Activated B cell treated with CpG ODN at 0.5 μM for 24 hours (primary cell): Measurements from ENCODE around the gene MEAK7. TPM values are rescaled to one million over a fixed set of nuclear protein-coding genes. Genes with fewer than 3 reads are reported as not detected.

ENCODE experiments used
- ATAC-seq: fragments of 200-7000 bp; cut with Tn5 transposase; one replicate; pipeline ENCODE4 v1.10.0; 2021; ENCODE audit warnings: low read depth, mild to moderate bottlenecking, moderate library complexity
- CTCF ChIA-PET: fragments of 350-600 bp; sonication (Branson Sonifier 250); formaldehyde crosslinking; loops from one replicate; lab custom pipeline; 2021; ENCODE audit warnings: antibody characterized with exemption; lab: Charles Lee
- POLR2A ChIA-PET: fragments of 350-600 bp; sonication (Branson Sonifier 250); formaldehyde crosslinking; loops from one replicate; lab custom pipeline; 2021; ENCODE audit warnings: antibody characterized with exemption; lab: Charles Lee
- DNase-seq: peaks from one replicate; pipeline ENCODE4 v3.0.0; 2022
- H3K27ac Mint-ChIP-seq: one replicate; pipeline ENCODE4 v1.8.0; 2020; ENCODE audit warnings: mixed read lengths
- H3K27me3 Mint-ChIP-seq: one replicate; pipeline ENCODE4 v1.8.0; 2021; ENCODE audit warnings: mixed read lengths
- H3K36me3 Mint-ChIP-seq: one replicate; pipeline ENCODE4 v1.8.0; 2021; ENCODE audit warnings: low read depth, mixed read lengths
- H3K4me1 Mint-ChIP-seq: one replicate; pipeline ENCODE4 v1.8.0; 2021; ENCODE audit warnings: mixed read lengths
- H3K4me3 Mint-ChIP-seq: one replicate; pipeline ENCODE4 v1.8.0; 2020; ENCODE audit warnings: mild to moderate bottlenecking, mixed read lengths
- H3K9me3 Mint-ChIP-seq: one replicate; pipeline ENCODE4 v1.8.0; 2020; ENCODE audit warnings: mixed read lengths
- intact Hi-C: fragments of 100-400 bp; cut with micrococcal nuclease; formaldehyde crosslinking; loops from one replicate; pipeline ENCODE4 v1.15.1; 2024
- total RNA-seq: library from RNA; stranded (reverse); gene quantifications from 2 replicates; pipeline ENCODE4 v1.2.3, GENCODE V29; 2022
- TF ChIP-seq, protein P1 (sequence below): fragments of 200-600 bp; IDR thresholded peaks from one replicate; pipeline ENCODE4 v1.8.0; 2022; ENCODE audit warnings: antibody characterized with exemption, mild to moderate bottlenecking

The MEAK7 gene
- total RNA-seq, 1 donor from 2014 or later: 15.0 TPM

DNA sequence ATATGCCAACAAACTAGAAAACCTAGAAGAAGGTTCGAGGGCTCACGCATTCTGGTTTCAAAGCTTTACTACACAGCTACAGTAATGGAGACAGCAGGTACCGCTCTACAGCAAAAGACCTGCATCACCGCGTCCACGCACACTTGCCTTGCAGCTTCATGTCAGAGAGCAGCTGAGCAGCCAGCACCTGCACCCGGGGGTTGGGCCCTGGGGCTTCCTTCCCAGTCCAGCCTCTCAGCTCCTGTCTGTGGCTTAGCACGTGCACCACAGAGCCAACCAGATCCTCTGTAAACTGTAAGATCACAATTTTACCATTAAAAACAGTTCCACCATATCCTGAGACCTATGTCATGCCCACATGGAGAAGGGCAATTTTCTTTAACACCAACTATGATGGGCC lies 15.3 kb downstream of the MEAK7 start:
- Mint-ChIP-seq H3K36me3 (peaks cover 50% of the 10 kb centered on the region), H3K27me3 (no peaks in the 10 kb centered on the region), H3K4me3 (no peak overlapping the region), H3K4me1 (no peaks in the 10 kb centered on the region), H3K9me3 (peaks cover 4% of the 10 kb centered on the region), H3K27ac (no peak overlapping the region)
- ChIA-PET POLR2A (no interaction called here), CTCF (no interaction called here)
- TF ChIP-seq, protein P1, sequence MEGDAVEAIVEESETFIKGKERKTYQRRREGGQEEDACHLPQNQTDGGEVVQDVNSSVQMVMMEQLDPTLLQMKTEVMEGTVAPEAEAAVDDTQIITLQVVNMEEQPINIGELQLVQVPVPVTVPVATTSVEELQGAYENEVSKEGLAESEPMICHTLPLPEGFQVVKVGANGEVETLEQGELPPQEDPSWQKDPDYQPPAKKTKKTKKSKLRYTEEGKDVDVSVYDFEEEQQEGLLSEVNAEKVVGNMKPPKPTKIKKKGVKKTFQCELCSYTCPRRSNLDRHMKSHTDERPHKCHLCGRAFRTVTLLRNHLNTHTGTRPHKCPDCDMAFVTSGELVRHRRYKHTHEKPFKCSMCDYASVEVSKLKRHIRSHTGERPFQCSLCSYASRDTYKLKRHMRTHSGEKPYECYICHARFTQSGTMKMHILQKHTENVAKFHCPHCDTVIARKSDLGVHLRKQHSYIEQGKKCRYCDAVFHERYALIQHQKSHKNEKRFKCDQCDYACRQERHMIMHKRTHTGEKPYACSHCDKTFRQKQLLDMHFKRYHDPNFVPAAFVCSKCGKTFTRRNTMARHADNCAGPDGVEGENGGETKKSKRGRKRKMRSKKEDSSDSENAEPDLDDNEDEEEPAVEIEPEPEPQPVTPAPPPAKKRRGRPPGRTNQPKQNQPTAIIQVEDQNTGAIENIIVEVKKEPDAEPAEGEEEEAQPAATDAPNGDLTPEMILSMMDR: no peak
- ATAC-seq (no peak), DNase-seq (no peak)
- intact Hi-C loops: no loop called here

DNA sequence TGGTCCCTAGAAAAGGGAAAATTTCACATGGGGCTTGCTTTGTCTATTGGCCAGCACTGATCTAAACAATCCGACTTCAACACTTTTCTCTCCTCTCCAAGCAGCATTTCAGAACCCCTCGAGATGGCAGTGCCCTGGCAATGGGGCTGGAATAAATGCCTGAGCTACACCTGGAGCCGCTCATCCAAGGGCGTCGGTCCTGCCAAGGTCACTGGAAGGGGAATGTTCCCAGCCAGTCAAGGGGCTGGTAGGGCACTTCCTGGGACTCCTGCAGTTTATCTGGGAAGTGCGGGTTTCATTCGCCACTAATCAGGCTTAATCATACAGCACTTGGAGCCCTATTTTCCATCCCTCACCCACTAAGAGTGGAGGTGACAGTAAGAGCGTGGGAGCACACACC lies 17.1 kb downstream of the MEAK7 start:
- POLR2A ChIA-PET: no interaction called here
- intact Hi-C loops: no loop called here

DNA sequence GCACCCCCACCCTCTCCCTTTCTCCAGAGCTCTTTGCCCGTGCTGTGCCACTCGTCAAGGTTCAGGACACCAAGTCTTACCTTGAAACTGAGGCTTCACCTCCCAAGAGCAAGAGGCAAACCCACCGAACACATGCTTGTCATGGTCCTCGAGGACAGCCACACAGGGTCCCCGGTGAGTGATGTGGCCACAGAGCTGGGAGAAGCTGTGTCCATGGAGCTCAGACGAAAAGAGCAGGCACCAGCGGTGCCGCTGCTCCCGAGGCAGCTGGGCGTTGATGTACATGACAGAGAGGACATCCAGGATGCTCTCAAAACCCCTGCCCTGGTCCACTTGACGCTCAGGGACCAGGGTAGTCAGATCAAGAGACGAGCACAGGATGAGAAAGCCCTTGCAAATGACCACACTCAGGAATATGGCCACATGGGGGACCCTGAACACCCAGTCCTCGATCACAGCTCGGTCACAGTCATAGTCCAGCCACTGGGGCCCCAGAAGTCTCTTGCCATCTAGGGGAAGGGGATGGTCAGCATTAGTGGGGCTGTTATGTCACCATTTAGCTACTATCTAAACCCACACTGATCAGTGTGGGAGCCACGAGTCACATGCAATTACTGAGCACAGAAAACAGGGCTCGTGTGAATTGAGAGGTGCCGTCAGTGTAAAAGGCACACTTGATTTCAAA lies 17.8 kb downstream of the MEAK7 start:
- no peak for DNase-seq
- H3K4me1 Mint-ChIP-seq: no peaks in the 10 kb centered on the region
- no peaks in the 10 kb centered on the region for H3K9me3 Mint-ChIP-seq
- H3K27ac Mint-ChIP-seq: no peak overlapping the region
- ATAC-seq: no peak
- peaks cover 45% of the 10 kb centered on the region for H3K36me3 Mint-ChIP-seq
- ChIA-PET CTCF (no interaction called here), POLR2A (no interaction called here)
- no peaks in the 10 kb centered on the region for H3K27me3 Mint-ChIP-seq
- intact Hi-C loops: no loop called here
- TF ChIP-seq, protein P1: no peak
- no peak overlapping the region for H3K4me3 Mint-ChIP-seq

More for the DNA sequence above, 17.1 kb downstream of the MEAK7 start:
- no peaks in the 10 kb centered on the region for H3K9me3 Mint-ChIP-seq
- peaks cover 45% of the 10 kb centered on the region for H3K36me3 Mint-ChIP-seq
- no peak overlapping the region for H3K27ac Mint-ChIP-seq
- no peaks in the 10 kb centered on the region for H3K27me3 Mint-ChIP-seq
- H3K4me1 Mint-ChIP-seq: no peaks in the 10 kb centered on the region
- H3K4me3 Mint-ChIP-seq: no peak overlapping the region
- CTCF ChIA-PET: no interaction called here
- DNase-seq: no peak
- TF ChIP-seq, protein P1: no peak
- ATAC-seq: no peak

DNA sequence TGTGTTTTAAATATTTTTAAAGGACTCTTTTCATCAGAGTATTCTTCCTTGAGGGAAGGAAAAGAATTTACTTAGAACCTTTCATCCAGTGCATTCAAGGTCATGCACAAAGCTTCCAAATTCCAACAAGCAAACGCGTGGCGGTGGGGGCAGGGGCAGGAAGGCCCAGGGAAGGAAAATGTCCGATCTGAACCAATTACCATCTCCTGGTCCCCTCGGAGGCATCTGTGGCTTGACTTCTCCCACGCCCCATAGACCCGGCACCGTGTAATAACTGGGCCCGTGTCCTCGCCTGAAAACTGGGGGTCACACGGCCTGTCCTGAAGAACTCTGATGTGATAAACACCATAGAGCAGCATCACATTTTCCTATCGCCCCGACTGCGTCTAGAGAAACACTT lies 18.3 kb downstream of the MEAK7 start:
- Mint-ChIP-seq H3K9me3 (no peaks in the 10 kb centered on the region), H3K27me3 (no peaks in the 10 kb centered on the region), H3K4me3 (no peak overlapping the region), H3K4me1 (no peaks in the 10 kb centered on the region), H3K36me3 (peaks cover 45% of the 10 kb centered on the region), H3K27ac (no peak overlapping the region)
- TF ChIP-seq, protein P1: no peak
- ATAC-seq: no peak
- ChIA-PET POLR2A (no interaction called here), CTCF (no interaction called here)
- DNase-seq: no peak
- intact Hi-C loops: no loop called here

DNA sequence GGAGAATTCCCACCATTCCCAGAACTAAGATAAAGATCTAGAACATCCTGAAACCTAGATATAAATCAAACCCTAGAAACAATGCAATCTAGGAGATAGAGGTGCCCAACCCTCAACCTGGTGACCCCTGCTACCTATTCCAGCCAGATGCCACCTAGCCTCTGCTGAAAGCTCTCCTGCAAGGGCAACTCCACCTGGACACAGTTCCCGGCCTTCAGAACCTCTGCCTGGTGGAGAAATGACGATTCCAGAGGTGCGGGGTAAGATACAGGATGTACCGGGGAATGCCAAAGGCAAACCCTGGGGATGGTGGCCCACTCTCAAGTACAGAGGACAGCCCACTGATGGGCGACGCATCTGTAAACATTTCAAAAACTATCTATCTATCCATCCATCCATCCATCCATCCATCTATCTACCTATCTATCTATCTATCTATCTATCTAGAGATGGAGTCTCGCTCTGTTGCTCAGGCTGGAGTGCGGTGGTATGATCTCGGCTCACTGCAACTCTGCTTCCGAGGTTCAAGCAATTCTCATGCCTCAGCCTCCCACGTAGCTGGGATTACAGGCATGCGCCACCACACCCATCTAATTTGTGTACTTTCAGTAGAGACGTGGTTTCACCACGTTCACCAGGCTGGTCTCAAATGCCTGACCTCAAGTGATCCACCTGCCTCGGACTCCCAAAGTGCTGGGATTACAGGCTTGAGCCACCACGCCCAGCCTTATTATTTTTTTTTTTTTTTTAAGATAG lies 19.0 kb downstream of the MEAK7 start:
- intact Hi-C loops: loop anchor here (2.0 kb wide), 1 partner anchor 529 kb away; no protein-coding TSS in a partner anchor
- ATAC-seq: no peak
- H3K27me3 Mint-ChIP-seq: no peaks in the 10 kb centered on the region

More for the DNA sequence above, 19.0 kb downstream of the MEAK7 start:
- Mint-ChIP-seq H3K4me3 (no peak overlapping the region), H3K27ac (no peak overlapping the region), H3K9me3 (no peaks in the 10 kb centered on the region), H3K4me1 (no peaks in the 10 kb centered on the region), H3K36me3 (peaks cover 40% of the 10 kb centered on the region)
- ChIA-PET CTCF (no interaction called here), POLR2A (no interaction called here)
- TF ChIP-seq, protein P1: no peak
- no peak for DNase-seq
